HepG2 (cell line): Measurements from ENCODE around the gene BRIP1. TPM values are rescaled to one million over a fixed set of nuclear protein-coding genes. Genes with fewer than 3 reads are reported as not detected.

Experiments
- ATAC-seq: fragments of 200-7000 bp; cut with Tn5 transposase; 3 replicates; pipeline ENCODE4 v1.9.1; 2020; ENCODE audit warnings: mild to moderate bottlenecking, moderate library complexity
- BruUV-seq: library from RNA; stranded (reverse); fragments of 400-500 nt; replicated peaks from 2 replicates; lab custom pipeline; 2021; lab: Mats Ljungman, UMichigan
- CTCF ChIA-PET: fragments of 300-600 bp; formaldehyde crosslinking; extraction: SDS; loops from one replicate; lab custom pipeline; 2021; ENCODE audit warnings: low total read pairs, inconsistent platforms, low intra/inter-chr PET ratio; lab: Yijun Ruan, JAX
- POLR2A ChIA-PET: fragments of 350-600 bp; sonication (Branson Sonifier 250); formaldehyde crosslinking; loops from one replicate; lab custom pipeline; 2020; ENCODE audit warnings: antibody characterized with exemption, inconsistent platforms; lab: Yijun Ruan, JAX
- DNase-seq: peaks from one replicate; pipeline ENCODE4 v3.0.0-alpha.2; 2015; ENCODE audit warnings: low spot score
- FAIRE-seq: peaks from 3 replicates; lab custom pipeline; 2011; peaks lifted over from hg19 to GRCh38; lab: Jason Lieb, UNC
- H2AFZ ChIP-seq: one replicate; pipeline ENCODE4 v1.6.1; 2011; ENCODE audit warnings: low read length, inconsistent platforms
- H3K27ac ChIP-seq: fragments of 300-600 bp; 3 replicates; pipeline ENCODE4 v1.8.0; 2011; ENCODE audit warnings: mixed run types, mild to moderate bottlenecking, mixed read lengths, low read length, inconsistent platforms; ENCODE audit not compliant: insufficient read depth; ENCODE audit errors: extremely low read length
- H3K27me3 ChIP-seq, 2 experiments: fragments of 200-600 bp in 1 of 2; 2 replicates in 1 of 2; 3 replicates in 1 of 2; pipeline versions ENCODE4 v1.6.0 to v1.8.0; 2011; ENCODE audit warnings: low read length in 2 of 2, mild to moderate bottlenecking in 2 of 2, moderate library complexity in 2 of 2, inconsistent platforms in 1 of 2; ENCODE audit not compliant: insufficient read depth in 2 of 2, control insufficient read depth in 1 of 2
- H3K36me3 ChIP-seq, 2 experiments: fragments of 200-600 bp in 1 of 2; replicated peaks in 1 of 2; 2 replicates in 1 of 2; 3 replicates in 1 of 2; pipeline versions ENCODE4 v1.5.1 to v1.8.0; 2011; ENCODE audit warnings: low read length in 2 of 2, inconsistent platforms in 1 of 2; ENCODE audit not compliant: insufficient read depth in 2 of 2, control insufficient read depth in 1 of 2
- H3K4me1 ChIP-seq: 2 replicates; pipeline ENCODE4 v1.5.1; 2012; ENCODE audit warnings: low read length, inconsistent platforms; ENCODE audit not compliant: insufficient read depth
- H3K4me2 ChIP-seq: 2 replicates; pipeline ENCODE4 v1.6.0; 2011; ENCODE audit warnings: low read depth, low read length, inconsistent platforms
- H3K4me3 ChIP-seq, 3 experiments: fragments of 200-600 bp in 1 of 3; sonication (generic), shearing (Covaris generic) in 1 of 3; replicated peaks in 1 of 3; 2 replicates each; pipeline ENCODE4 v1.5.1; 2011 to 2016; ENCODE audit warnings: low read length in 3 of 3, inconsistent platforms in 2 of 3, low read depth in 2 of 3, mild to moderate bottlenecking in 2 of 3, control low read depth in 1 of 3, mixed read lengths in 1 of 3; ENCODE audit not compliant: insufficient read depth in 1 of 3
- H3K79me2 ChIP-seq: one replicate; pipeline ENCODE4 v1.6.1; 2011; ENCODE audit warnings: low read length, inconsistent platforms; ENCODE audit not compliant: insufficient read depth
- H3K9ac ChIP-seq: 2 replicates; pipeline ENCODE4 v1.6.0; 2011; ENCODE audit warnings: mild to moderate bottlenecking, low read depth, low read length, inconsistent platforms; ENCODE audit not compliant: insufficient read depth
- H3K9me3 ChIP-seq: 2 replicates; pipeline ENCODE4 v1.5.1; 2012; ENCODE audit warnings: mild to moderate bottlenecking, low read length
- H4K20me1 ChIP-seq: 2 replicates; pipeline ENCODE4 v1.6.0; 2011; ENCODE audit warnings: inconsistent platforms, mild to moderate bottlenecking, low read length, moderate library complexity; ENCODE audit not compliant: insufficient read depth
- BHLHE40 ChIP-seq: IDR thresholded peaks from 2 replicates; pipeline ENCODE4 v1.6.1; 2011; ENCODE audit warnings: low read length, improper control_type of control experiment
- ETV5 ChIP-seq: IDR thresholded peaks from 2 replicates; pipeline ENCODE4 v1.6.1; 2018; ENCODE audit warnings: missing biosample characterization, missing genetic modification reagents, inconsistent platforms, borderline replicate concordance
- FOXK1 ChIP-seq: sonication (generic); formaldehyde crosslinking; IDR thresholded peaks from 2 replicates; pipeline ENCODE4 v1.4.0; 2020; ENCODE audit warnings: low read depth, missing genetic modification reagents, borderline replicate concordance
- FOXP1 ChIP-seq, 2 experiments: fragments of 450-650 bp in 1 of 2; IDR thresholded peaks; 2 replicates each; pipeline ENCODE4 v1.6.1; 2017 to 2018; ENCODE audit warnings: antibody characterized with exemption in 1 of 2
- MTA3 ChIP-seq: sonication (generic); formaldehyde crosslinking; IDR thresholded peaks from 2 replicates; pipeline ENCODE4 v1.4.0; 2020; ENCODE audit warnings: missing genetic modification reagents
- ZBTB38 ChIP-seq: sonication (generic); formaldehyde crosslinking; IDR thresholded peaks from 2 replicates; pipeline ENCODE4 v1.5.1; 2020; ENCODE audit warnings: mild to moderate bottlenecking, missing genetic modification reagents
- ZFX ChIP-seq: sonication (generic); formaldehyde crosslinking; IDR thresholded peaks from 2 replicates; pipeline ENCODE4 v1.4.0; 2020; ENCODE audit warnings: mild to moderate bottlenecking, low read depth, missing genetic modification reagents, moderate library complexity
- ZNF274 ChIP-seq: sonication (generic); formaldehyde crosslinking; IDR thresholded peaks from 2 replicates; pipeline ENCODE4 v1.5.1; 2020; ENCODE audit warnings: mild to moderate bottlenecking, missing genetic modification reagents
- WGBS: methylation state at CpG from one replicate; pipeline ENCODE4 v1.1.6; 2017; ENCODE audit warnings: low lambda C conversion rate; 5-methylcytosine and 5-hydroxymethylcytosine counted together
- in situ Hi-C: cut with HindIII; loops from 2 replicates; pipeline ENCODE4 v1.10.0; 2017; ENCODE audit warnings: low pct_unique_long_range_greater_than_20kb; ENCODE audit not compliant: extremely low pct_ligation_motif_present
- intact Hi-C: fragments of 100-400 bp; cut with micrococcal nuclease; formaldehyde crosslinking; loops from one replicate; pipeline ENCODE4 v1.10.0; 2022; ENCODE audit not compliant: unreplicated experiment
- polyA plus RNA-seq, 8 experiments: library from polyadenylated mRNA; depleted of rRNA in 3 of 8; stranded (reverse) in 7 of 8; unstranded in 1 of 8; fragments of >200 nt; fragmentation: Illumina TruSeq in 4 of 8; extraction: Trizol in 4 of 8; gene quantifications; 2 replicates each; pipeline versions ENCODE4 v1.2.1 to v1.2.3, GENCODE V29; 2011 to 2016; ENCODE audit warnings: low read depth in 4 of 8, missing spikeins in 1 of 8, mixed read lengths in 1 of 8; ENCODE audit not compliant: insufficient read depth in 1 of 8
- total RNA-seq, 5 experiments: library from RNA; depleted of rRNA; stranded (reverse); fragments of >200 nt; fragmentation: Illumina TruSeq; extraction: Trizol; gene quantifications; 2 replicates each; pipeline ENCODE4 v1.2.3, GENCODE V29; 2016; ENCODE audit warnings: low read depth in 1 of 5
- TF ChIP-seq, protein P1 (sequence below): sonication (generic); formaldehyde crosslinking; IDR thresholded peaks from 2 replicates; pipeline ENCODE4 v1.4.0; 2020; ENCODE audit warnings: mild to moderate bottlenecking, missing genetic modification reagents
- TF ChIP-seq, protein P2 (sequence below): sonication (generic); formaldehyde crosslinking; IDR thresholded peaks from 2 replicates; pipeline ENCODE4 v1.5.1; 2020; ENCODE audit warnings: mild to moderate bottlenecking, missing genetic modification reagents, borderline replicate concordance
- TF ChIP-seq, protein P3 (sequence below): sonication (generic); formaldehyde crosslinking; IDR thresholded peaks from 2 replicates; pipeline ENCODE4 v1.9.0; 2022; ENCODE audit warnings: low read depth, missing genetic modification reagents
- TF ChIP-seq, protein P4 (sequence below): sonication (generic); formaldehyde crosslinking; IDR thresholded peaks from 2 replicates; pipeline ENCODE4 v1.4.0; 2020; ENCODE audit warnings: missing genetic modification reagents

The BRIP1 gene
- total and polyA plus RNA-seq, 2 of the 13 experiments (the other 11 are each of a cell fraction or from before 2014, with no cell fraction given): 3.8 to 27.7 TPM

DNA sequence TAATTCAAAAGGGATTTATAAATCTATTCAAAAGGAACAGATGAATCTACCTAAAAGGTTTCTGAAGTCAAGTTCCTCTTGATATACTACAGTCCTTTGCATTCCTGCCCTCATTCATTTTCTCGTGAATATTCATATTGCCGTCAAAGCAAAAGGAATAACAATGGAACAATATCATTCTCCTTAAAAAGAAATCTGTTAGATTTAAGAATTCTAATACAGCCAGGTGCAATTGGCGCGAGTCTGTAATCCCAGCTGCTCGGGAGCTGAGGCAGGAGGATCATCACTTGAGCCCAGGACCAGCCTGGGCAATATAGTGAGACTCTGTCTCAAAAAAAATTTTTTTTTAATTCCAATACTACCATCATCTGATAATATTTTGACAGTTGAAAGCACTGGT is 130.3 kb downstream of the BRIP1 start:
- Histone ChIP-seq H4K20me1 (no peaks in the 10 kb centered on the region), H3K27me3 (no peaks in the 10 kb centered on the region), H3K4me3 (no peak overlapping the region), H3K4me1 (no peaks in the 10 kb centered on the region), H3K9me3 (no peaks in the 10 kb centered on the region), H3K27ac (no peak overlapping the region), H3K4me2 (no peak overlapping the region), H3K36me3 (no peaks in the 10 kb centered on the region; a peak in 1 of 5 replicates), H3K9ac (no peak overlapping the region), H2AFZ (no peak overlapping the region), H3K79me2 (no peaks in the 10 kb centered on the region)
- ChIA-PET CTCF (no interaction called here), POLR2A (no interaction called here)
- DNase-seq (no peak), ATAC-seq (no peak), FAIRE-seq (no peak)
- no TSS peak for BruUV-seq
- WGBS: 96% methylated on average over 5 of the region's 5 CpGs
- intact Hi-C loops: no loop called here
- in situ Hi-C loops: no loop called here
- TF ChIP-seq ETV5 (CRISPR knock-in tag): no peak
- TF ChIP-seq, protein P1, sequence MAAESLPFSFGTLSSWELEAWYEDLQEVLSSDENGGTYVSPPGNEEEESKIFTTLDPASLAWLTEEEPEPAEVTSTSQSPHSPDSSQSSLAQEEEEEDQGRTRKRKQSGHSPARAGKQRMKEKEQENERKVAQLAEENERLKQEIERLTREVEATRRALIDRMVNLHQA (CRISPR knock-in tag): no peak
- TF ChIP-seq BHLHE40: no peak
- no peak for TF ChIP-seq FOXP1 (IDR thresholded peaks at IDR 0.05)
- TF ChIP-seq FOXP1 (CRISPR knock-in tag; IDR thresholded peaks at IDR 0.05): no peak
- TF ChIP-seq, protein P2, sequence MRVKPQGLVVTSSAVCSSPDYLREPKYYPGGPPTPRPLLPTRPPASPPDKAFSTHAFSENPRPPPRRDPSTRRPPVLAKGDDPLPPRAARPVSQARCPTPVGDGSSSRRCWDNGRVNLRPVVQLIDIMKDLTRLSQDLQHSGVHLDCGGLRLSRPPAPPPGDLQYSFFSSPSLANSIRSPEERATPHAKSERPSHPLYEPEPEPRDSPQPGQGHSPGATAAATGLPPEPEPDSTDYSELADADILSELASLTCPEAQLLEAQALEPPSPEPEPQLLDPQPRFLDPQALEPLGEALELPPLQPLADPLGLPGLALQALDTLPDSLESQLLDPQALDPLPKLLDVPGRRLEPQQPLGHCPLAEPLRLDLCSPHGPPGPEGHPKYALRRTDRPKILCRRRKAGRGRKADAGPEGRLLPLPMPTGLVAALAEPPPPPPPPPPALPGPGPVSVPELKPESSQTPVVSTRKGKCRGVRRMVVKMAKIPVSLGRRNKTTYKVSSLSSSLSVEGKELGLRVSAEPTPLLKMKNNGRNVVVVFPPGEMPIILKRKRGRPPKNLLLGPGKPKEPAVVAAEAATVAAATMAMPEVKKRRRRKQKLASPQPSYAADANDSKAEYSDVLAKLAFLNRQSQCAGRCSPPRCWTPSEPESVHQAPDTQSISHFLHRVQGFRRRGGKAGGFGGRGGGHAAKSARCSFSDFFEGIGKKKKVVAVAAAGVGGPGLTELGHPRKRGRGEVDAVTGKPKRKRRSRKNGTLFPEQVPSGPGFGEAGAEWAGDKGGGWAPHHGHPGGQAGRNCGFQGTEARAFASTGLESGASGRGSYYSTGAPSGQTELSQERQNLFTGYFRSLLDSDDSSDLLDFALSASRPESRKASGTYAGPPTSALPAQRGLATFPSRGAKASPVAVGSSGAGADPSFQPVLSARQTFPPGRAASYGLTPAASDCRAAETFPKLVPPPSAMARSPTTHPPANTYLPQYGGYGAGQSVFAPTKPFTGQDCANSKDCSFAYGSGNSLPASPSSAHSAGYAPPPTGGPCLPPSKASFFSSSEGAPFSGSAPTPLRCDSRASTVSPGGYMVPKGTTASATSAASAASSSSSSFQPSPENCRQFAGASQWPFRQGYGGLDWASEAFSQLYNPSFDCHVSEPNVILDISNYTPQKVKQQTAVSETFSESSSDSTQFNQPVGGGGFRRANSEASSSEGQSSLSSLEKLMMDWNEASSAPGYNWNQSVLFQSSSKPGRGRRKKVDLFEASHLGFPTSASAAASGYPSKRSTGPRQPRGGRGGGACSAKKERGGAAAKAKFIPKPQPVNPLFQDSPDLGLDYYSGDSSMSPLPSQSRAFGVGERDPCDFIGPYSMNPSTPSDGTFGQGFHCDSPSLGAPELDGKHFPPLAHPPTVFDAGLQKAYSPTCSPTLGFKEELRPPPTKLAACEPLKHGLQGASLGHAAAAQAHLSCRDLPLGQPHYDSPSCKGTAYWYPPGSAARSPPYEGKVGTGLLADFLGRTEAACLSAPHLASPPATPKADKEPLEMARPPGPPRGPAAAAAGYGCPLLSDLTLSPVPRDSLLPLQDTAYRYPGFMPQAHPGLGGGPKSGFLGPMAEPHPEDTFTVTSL: no peak
- TF ChIP-seq ZBTB38: no peak
- TF ChIP-seq ZNF274 (CRISPR knock-in tag): no peak
- TF ChIP-seq, protein P3, sequence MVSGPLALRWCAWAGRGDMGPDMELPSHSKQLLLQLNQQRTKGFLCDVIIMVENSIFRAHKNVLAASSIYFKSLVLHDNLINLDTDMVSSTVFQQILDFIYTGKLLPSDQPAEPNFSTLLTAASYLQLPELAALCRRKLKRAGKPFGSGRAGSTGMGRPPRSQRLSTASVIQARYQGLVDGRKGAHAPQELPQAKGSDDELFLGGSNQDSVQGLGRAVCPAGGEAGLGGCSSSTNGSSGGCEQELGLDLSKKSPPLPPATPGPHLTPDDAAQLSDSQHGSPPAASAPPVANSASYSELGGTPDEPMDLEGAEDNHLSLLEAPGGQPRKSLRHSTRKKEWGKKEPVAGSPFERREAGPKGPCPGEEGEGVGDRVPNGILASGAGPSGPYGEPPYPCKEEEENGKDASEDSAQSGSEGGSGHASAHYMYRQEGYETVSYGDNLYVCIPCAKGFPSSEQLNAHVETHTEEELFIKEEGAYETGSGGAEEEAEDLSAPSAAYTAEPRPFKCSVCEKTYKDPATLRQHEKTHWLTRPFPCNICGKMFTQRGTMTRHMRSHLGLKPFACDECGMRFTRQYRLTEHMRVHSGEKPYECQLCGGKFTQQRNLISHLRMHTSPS (CRISPR knock-in tag): no peak
- no peak for TF ChIP-seq FOXK1 (CRISPR knock-in tag)
- TF ChIP-seq, protein P4, sequence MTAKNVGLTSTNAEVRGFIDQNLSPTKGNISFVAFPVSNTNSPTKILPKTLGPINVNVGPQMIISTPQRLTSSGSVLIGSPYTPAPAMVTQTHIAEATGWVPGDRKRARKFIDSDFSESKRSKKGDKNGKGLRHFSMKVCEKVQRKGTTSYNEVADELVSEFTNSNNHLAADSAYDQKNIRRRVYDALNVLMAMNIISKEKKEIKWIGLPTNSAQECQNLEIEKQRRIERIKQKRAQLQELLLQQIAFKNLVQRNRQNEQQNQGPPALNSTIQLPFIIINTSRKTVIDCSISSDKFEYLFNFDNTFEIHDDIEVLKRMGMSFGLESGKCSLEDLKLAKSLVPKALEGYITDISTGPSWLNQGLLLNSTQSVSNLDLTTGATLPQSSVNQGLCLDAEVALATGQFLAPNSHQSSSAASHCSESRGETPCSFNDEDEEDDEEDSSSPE (CRISPR knock-in tag): no peak
- TF ChIP-seq MTA3 (CRISPR knock-in tag): no peak
- TF ChIP-seq ZFX (CRISPR knock-in tag): no peak
